HG02840 (cell line): ENCODE results near the gene TCAIM.
"Not testable (repeated sequence)": the region's sequence is repeated elsewhere in the genome, so short reads cannot be mapped to it uniquely, and the experiment has no call there.

Source experiments
- ATAC-seq: cut with Tn5 transposase; IDR thresholded peaks from one replicate; pipeline ENCODE4 v1.9.1; 2021; ENCODE audit warnings: mild to moderate bottlenecking, moderate library complexity, moderate number of reproducible peaks; ENCODE audit not compliant: unreplicated experiment, low FRiP score

TCAIM gene

GRCh38 chr3:44412365-44412764 lies 73.8 kb downstream of the TCAIM start:
- ATAC-seq, result no peak

- ATAC-seq, result no peak
These were observed 76.0 kb downstream of the TCAIM start for GRCh38 chr3:44414517-44415090.

- no peak for ATAC-seq
These were observed 76.9 kb downstream of the TCAIM start for GRCh38 chr3:44415421-44415820.

- ATAC-seq, result no peak
These were observed 77.8 kb downstream of the TCAIM start for GRCh38 chr3:44416031-44417030.

GRCh38 chr3:44418118-44418517 lies 79.6 kb downstream of the TCAIM start:
- ATAC-seq, result not testable (repeated sequence)

GRCh38 chr3:44418549-44418948 lies 80.0 kb downstream of the TCAIM start:
- ATAC-seq, result no peak

GRCh38 chr3:44419116-44419922 lies 80.8 kb downstream of the TCAIM start:
- no peak for ATAC-seq

GRCh38 chr3:44419923-44420650 lies 81.5 kb downstream of the TCAIM start:
- no peak for ATAC-seq

- ATAC-seq, result no peak
These were observed 82.1 kb downstream of the TCAIM start for GRCh38 chr3:44420676-44421075.

- no peak for ATAC-seq
These were observed 82.7 kb downstream of the TCAIM start for GRCh38 chr3:44421280-44421679.

- no peak for ATAC-seq
These were observed 86.2 kb downstream of the TCAIM start for GRCh38 chr3:44424758-44425157.

- ATAC-seq, result no peak
These were observed 89.1 kb downstream of the TCAIM start for GRCh38 chr3:44427683-44428082.

GRCh38 chr3:44428910-44429309 lies 90.3 kb downstream of the TCAIM start:
- ATAC-seq, result no peak

GRCh38 chr3:44429459-44429858 lies 90.9 kb downstream of the TCAIM start:
- ATAC-seq, result no peak

GRCh38 chr3:44430466-44430865 lies 91.9 kb downstream of the TCAIM start:
- ATAC-seq, result no peak

GRCh38 chr3:44434834-44435510 lies 96.4 kb downstream of the TCAIM start:
- no peak for ATAC-seq

- ATAC-seq, result no peak
These were observed 97.6 kb downstream of the TCAIM start for GRCh38 chr3:44436181-44436580.

- ATAC-seq, result no peak
These were observed 99.2 kb downstream of the TCAIM start for GRCh38 chr3:44437800-44438199.

GRCh38 chr3:44439499-44440295 lies 101.1 kb downstream of the TCAIM start:
- ATAC-seq, result peak; percentile 92
